Stimulated activated CD4-positive, alpha-beta T cell treated with anti-CD3 and anti-CD28 coated beads, Interleukin-4, amount 100 ng/mL, for 4 hours (primary cell): Measurements from ENCODE around the gene NYAP1.
"Not testable (repeated sequence)": the region's sequence is repeated elsewhere in the genome, so short reads cannot be mapped to it uniquely, and the experiment has no call there.

Source experiments
- DNase-seq, 2 experiments: peaks; one replicate each; pipeline ENCODE4 v3.0.0-alpha.2; 2020

Gene NYAP1

DNA sequence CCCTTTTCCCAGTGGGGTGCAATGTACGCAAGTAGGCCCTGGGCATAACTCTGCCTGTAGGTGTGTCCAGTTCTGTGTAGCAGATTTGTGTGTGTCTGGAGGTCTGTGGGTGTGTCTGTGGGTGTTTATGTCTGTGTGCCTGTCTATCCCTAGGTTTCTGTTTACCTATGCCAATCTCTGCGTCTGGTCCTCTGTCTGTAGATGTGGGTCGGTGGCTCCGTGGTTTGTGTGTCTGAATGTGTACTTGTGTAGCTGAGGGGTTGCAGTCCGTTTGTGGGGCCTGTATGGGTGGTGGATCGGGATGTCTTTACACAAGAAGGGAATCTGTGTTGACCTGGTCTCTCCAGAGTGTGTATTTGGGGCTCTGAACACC lies 932 bp downstream of the NYAP1 start:
- no peak for DNase-seq

DNA sequence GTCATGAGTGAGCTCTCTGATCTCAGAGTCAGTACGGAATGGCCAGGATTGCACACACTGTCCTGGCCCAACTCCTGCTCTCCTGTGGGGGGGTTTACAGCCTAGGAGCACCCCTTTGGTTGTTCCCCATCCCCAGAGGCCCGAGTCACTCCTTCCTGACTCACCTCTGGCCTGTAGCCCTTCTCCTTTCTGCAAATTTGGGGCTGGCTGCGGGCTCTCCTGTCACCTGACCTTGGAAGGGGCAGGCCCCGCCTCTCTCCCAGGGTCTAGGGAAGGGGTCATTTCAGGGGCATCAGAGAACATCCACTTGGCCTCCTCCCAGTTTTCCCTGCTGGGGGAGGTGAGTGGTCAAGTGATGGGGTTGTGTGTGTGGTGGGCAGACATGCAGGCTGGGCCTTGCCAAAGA lies 1.7 kb downstream of the NYAP1 start:
- DNase-seq = no peak

DNA sequence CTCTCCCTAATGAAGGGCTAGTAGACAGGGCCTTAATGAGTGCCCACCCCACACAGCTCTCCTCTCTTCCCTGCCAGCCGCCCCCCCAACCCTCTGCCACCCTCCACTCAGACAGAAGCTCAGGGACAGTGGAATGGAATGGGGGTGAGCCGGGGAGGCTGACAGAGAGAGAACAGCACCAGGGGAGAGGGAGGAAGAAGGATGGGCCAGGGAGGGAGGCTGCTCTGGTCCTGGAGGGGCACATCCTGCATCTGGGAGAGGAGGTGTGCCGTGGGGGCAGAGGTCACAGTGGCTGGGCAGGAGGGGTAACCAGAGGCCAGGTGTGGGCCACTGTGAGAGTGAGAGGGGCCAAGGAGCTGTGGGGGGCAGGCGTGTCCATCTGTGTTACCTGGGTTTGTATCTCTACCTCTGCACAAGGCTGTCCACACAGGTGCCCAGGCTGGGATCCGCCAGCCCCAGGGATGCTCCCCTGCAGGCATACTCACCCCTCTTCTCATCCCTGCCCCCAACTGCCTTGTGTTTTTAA lies 2.4 kb downstream of the NYAP1 start:
- no peak for DNase-seq

DNA sequence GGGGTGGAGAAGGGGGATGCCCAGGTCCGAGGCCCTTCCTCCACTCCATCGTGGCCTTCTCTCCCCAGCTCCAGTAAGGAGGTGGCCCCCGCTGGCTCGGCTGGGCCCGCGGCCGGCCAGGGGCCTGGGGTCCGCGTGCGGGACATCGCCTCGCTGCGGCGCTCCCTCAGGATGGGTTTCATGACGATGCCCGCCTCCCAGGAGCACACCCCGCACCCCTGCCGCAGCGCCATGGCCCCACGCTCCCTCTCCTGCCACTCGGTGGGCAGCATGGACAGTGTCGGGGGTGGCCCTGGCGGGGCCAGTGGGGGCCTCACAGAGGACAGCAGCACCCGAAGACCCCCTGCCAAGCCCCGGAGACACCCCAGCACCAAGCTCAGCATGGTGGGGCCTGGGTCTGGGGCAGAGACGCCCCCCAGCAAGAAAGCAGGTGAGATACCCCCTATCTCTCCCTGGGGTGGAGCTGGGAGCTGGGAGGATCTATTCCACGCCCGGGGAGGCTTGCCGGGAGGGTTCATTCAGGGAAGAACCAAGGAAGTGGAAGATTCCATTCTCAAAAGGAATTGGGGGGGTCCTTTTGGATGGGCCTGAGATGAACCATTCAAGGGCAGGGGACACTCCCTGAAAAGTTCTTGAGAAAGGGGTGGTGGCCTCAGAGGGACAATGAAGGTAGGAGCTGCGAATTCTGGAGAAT lies 3.2 kb downstream of the NYAP1 start:
- DNase-seq = no peak

DNA sequence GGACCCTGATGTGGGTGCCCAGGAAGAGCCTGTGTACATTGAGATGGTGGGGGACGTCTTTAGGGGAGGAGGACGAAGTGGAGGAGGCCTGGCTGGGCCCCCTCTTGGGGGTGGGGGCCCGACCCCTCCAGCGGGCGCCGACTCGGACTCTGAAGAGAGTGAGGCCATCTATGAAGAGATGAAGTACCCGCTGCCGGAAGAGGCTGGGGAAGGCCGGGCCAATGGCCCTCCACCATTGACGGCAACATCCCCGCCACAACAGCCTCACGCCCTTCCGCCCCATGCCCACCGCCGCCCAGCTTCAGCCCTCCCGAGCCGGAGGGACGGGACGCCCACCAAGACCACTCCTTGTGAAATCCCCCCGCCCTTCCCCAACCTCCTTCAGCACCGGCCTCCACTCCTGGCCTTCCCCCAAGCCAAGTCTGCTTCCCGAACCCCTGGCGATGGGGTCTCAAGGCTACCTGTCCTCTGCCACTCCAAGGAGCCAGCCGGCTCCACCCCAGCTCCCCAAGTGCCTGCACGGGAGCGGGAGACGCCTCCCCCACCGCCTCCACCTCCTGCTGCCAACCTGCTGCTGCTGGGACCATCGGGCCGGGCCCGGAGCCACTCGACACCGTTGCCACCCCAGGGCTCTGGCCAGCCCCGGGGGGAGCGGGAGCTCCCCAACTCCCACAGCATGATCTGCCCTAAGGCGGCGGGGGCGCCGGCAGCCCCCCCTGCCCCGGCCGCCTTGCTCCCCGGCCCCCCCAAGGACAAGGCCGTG lies 4.8 kb downstream of the NYAP1 start:
- no peak for DNase-seq

DNA sequence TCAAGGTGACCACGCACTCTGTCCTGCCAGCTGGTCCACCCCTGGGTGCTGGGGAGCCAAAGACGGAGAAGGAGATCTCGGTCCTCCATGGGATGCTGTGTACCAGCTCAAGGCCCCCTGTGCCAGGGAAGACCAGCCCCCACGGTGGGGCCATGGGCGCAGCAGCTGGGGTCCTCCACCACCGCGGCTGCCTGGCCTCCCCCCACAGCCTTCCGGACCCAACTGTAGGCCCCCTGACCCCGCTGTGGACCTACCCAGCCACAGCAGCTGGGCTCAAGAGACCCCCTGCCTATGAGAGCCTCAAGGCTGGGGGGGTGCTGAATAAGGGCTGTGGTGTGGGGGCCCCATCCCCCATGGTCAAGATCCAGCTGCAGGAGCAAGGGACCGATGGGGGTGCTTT lies 5.4 kb downstream of the NYAP1 start:
- DNase-seq = no peak

DNA sequence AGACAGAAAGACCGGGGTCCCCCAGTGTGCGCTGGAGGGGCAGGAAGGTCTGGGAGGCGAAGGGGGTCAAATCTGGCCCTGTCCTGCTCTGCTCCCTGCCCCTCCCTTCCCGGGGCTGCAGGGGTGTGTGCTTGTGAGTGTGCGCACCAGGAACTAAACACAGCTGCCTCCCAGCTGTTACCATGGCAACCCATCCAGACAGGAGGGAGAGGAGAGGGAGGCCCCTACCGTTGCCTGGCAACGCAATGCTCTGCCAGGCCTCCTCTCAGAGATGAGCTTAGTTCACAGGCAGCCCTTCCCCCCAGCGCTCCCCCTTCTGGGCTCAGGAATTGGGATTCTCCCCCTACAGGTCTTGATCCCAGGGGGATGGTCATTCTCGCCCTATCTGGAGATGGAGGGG lies 6.1 kb downstream of the NYAP1 start:
- DNase-seq = no peak

DNA sequence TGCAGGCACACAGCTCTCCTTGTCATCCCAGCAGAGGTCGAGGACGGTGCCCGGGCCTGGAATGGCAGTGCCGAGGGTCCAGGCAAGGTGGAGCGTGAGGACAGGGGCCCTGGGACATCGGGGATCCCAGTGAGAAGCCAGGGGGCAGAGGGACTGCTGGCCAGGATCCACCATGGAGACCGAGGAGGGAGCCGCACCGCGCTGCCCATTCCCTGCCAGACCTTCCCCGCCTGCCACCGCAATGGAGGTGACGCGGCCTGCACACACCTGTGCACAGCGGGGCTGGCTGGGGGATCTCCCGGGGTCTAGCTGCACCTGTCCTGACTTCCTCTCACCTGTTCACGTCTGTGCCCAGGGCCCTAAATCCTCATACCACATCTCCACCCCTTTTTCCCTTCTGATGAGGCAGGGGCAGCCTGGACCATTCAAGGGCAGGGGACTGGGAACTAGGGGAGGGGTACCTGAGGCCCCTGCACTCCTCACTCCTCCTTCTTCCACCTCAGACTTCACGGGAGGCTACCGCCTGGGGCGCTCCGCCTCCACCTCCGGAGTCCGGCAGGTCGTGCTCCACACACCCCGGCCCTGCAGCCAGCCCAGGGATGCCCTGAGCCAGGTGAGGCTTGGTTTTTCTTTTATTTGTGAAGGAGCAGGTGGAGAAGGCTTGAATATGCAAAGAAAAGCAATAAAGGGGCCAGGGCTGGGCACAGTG lies 6.9 kb downstream of the NYAP1 start:
- DNase-seq = no peak

DNA sequence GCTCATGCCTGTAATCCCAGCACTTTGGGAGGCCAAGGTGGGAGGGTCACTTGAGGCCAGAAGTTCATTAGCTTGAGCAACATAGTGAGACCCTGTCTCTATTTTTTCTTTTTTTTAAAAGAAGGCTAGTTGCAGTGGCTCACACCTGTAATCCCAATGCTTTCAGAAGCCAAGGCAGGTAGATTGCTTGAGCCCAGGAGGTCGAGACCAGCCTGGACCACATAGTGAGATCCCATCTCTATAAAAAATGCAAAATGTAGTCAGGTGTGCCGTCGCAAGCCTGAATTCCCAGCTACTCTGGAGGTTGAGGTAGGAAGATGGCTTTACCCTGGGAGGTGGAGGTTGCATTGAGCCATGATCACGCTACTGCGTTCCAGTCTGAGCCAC lies 7.5 kb downstream of the NYAP1 start:
- no peak for DNase-seq

DNA sequence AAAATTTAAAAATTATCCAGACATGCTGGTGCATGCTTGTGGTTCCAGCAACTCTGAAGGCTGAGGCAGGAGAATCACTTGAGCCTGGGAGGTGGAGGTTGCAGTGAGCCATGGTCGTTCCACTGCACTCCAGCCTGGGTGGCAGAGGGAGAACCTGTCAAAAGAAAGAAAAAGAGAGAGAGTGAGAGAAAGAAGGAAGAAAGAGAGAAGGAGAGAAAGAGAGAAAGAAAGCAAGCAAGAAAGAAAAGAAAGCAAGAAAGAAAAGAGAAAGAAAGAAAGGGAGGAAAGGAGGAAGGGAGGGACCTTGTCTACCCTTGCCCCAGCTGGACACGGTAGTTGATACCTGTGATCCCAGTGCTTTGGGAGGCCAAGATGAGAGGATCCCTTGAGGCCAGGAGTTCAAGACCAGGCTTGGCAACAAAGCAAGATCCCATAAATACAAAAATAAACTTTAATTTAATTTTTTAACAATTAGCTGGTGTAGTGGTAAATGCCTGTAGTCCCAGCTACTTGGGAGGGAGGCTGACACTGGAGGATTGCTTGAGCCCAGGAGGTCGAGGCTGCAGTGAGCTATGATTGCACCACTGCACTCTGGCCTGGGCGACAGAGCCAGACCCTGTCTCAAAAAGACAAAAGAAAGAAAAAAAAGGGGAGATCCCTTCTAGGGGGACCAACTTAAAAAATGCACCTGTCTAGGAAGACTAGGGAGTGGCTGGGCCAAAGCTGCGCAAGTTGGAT lies 9.2 kb downstream of the NYAP1 start:
- DNase-seq = no peak

DNA sequence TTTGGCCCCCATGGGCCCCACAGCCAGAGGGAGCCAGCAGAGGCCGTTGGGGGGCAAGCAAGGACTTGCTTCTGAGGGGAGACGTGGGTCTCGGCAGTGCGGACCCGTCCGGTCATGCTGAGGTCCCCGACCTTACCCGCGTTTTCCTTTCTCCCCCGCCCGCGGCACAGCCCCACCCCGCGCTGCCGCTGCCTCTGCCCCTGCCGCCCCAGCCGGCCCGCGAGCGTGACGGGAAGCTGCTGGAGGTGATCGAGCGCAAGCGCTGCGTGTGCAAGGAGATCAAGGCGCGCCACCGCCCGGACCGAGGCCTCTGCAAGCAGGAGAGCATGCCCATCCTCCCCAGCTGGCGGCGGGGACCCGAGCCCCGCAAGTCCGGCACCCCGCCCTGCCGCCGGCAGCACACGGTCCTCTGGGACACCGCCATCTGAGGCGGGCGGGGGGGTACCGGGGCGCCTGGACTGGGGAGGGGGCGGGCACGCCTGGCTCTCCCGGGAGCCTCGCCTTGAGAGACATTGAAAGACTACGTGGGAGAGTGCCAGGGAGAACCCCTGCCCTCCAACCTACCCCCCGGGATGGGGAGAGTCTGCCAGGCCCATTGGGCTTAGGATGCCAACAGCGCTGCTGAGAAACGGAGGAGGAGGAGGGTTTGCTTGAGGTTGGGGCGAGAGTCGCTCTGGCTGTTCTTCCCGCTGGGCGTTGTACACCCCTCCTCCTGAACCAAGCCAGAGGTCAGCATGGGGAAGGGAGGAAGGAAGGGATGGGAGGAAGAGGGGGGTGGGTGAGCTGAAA lies 9.9 kb downstream of the NYAP1 start:
- DNase-seq = peak; percentile 44 to 66

DNA sequence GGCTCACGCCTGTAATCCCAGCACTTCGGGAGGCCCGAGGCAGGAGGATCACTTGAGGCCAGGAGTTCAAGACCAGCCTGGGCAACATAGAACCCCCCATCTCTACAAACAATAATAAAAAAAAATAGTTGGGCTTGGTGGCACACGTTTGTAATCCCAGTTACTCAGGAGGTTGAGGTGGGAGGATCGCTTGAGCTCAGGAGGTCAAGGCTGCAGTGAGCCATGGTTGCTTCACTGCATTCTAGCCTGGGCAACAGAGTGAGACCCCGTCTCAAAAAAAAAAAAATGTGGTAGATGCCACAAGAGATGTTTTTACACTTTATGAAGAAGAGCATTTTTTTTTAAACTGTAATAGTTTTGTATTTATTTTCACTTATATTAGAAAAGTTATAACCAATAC lies 12.8 kb downstream of the NYAP1 start:
- no peak for DNase-seq

DNA sequence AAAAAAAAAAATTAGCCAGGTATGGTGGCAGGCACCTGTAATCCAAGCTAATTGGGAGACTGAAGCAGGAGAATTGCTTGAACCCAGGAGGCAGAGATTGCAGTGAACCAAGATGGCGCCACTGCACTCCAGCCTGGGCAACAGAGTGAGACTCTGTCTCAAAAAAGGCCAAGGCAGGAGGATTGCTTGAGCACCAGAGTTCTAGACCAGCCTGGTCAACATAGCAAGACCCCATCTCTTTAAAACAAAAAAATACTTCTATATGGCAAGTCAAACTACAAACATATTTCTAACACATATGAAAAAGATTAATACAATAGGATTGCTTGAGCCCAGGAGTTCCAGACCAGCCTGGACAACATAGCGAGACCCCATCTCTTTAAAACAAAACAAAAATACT lies 17.0 kb downstream of the NYAP1 start:
- DNase-seq = not testable (repeated sequence)

DNA sequence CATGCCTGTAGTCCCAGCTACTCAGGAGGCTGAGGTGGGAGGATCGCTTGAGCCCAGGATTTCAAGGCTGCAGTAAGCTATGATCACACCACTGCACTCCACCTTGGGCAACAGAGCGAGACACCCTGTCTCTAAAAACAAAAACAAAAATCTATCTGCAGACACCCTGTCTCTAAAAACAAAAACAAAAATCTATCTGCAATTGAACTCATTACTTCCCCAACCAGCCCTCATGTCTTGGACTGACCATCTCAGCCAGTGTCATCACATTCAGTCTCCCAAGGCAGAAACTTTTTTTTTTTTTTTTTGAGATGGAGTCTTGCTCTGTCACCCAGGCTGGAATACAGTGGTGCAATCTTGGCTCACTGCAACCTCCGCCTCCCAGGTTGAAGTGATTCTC lies 20.3 kb downstream of the NYAP1 start:
- DNase-seq = not testable (repeated sequence)

DNA sequence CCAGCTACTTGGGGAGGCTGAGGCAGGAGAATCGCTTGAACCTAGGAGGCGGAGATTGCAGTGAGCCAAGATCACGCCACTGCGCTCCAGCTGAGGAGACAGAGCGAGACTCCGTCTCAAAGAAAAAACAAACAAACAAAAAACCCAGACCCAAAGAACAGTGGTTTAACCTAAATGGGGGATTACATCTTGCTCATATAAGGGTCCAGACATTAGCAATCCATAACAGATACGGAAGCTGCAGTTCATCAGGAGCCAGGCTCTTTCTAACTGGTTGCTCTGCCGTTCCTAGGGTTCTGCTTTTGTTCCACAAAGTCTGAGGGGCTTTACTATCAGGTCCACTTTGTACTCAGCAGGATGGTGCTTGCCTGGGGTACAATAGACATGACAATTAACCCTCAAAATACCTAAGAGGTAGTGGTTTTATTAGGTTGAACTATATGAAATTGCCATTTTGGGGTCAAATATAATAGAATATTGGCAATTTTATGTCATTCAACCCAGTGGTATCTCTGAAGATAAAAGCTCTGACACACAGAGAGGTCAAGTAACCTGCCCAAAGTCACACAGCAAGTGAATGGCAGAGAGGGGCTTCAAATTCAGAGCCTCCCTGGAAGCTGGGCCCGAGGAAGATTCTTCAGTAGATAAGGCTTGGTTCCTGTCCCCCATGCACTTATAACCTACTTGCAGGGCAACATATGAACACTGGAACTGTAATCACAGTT lies 21.3 kb downstream of the NYAP1 start:
- DNase-seq = no peak

DNA sequence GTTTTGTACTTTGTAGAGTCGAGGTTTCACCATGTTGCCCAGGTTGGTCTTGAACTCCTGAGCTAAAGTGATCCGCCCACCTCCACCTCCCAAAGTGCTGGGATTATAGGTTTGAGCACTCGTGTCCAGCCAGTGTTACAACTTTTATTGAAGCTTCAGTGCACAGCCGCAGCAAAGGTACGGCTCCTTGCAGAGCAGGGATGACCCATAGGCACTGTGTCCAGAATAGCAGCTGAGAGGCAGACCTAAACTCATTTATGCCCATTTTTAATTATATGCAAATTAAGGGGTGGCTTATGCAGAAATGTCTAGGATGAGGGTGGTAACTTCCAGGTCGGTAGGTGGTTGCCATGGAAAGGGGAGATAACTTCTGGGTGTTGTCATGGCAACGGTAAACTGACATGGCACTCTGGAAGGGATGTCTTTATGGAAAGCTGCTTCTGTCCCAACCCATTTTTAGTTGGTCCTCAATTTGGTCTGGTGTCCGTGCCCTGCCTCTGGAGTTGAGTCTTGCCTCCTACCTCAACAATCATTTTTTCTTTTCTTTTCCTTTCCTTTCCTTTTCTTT lies 22.7 kb downstream of the NYAP1 start:
- no peak for DNase-seq

DNA sequence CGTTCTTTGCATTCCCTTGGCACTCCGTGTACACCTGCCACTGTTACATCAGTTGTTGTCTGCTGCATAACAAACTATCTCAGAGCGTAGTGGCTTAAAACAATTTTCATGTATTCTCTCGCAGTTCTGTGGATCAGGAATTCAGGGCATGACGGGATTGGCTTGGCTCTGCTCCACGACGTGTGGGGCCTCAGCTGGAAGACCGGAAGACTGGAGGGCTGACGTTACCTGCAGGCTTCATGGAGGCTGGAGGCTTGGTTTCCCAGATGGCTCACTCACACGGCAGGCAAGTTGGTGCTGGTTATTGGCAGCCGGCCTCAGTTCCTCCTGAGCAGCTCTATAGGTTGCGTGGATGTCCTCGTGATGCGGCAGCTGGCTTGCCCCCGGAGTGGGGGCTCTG lies 25.5 kb downstream of the NYAP1 start:
- no peak for DNase-seq

DNA sequence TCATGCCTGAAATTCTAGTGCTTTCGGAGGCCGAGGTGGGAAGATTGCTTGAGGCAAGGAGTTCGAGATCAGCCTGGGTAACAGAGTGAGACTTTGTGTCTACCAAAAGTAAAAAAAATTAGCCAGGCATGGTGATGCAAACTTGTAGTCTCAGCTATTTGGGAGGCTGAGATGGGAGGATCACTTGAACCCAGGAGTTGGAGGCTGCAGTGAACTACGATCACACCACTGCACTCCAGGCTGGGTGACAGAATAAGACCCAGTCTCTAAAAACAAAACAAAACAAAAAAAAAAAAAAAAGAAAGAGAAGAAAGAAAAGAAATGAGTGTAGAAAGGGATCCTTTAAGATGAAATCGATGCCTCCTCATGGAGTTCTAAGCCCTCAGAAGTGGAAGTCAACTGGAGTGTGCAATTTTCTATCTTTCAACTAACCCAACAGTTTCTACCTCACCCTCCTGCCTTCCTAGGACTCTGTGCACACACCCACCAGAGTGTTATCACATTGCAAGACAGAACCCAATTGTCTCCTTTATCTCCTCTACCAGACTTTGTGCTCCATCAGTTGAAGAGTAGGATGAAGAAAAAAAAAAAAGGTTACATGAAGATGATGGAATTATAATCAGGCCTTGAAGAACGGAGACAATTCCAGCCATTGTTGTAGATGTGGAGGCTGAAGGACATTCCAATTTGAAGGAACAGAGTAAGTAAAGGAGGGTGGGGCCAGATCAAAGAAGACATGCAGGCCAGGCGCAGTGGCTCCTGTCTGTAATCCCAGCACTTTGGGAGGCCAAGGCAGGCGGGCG lies 26.9 kb downstream of the NYAP1 start:
- no peak for DNase-seq

DNA sequence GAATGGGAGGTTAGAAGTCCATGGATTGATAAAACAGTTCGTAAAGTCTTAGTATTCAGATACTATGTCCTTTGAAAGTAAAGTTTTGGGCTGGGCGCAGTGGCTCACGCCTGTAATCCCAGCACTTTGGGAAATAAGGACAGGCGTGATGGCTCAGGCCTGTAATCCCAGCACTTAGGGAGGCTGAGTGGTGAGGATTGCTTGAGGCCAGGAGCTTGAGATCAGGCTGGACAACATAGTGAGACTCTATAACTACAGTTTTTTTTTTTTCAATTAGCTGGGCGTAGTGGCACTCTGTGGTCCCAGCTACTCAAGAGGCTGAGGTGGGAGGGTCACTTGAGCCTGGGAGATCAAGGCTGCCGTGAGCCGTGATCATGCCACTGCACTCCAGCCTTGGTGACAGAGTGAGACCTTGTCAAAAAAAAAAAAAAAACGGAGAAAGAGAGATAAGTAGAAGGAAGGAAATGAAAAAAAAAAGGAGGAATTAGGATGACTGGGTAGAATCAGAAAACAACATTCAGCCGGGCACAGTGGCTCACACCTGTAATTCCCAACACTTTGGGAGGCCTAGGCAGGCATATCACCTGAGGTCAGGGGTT lies 29.6 kb downstream of the NYAP1 start:
- no peak for DNase-seq

DNA sequence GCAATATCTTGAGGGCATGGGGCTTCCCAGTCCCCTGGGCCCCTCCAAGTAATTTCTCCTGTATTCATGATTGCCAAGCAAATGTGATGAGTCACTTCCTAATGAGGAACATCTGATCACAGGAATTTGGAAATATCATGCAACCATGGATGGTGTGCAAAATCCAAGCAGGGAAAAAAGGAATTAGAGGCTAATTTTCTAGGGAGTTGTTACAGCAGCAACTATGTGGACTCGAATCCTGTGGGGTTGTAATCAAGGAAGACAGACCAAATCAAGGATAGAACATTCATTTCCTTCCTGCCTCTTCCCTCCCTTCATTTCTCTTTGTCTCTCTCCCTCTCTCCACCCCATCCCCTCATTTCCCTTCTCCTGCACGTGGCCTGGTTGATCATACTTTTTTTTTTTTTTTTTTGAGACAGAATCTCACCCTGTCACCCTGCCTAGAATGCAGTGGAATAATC lies 31.4 kb downstream of the NYAP1 start:
- DNase-seq = no peak
